HEK293 (cell line): ENCODE measurements around the gene GMPR.

Source experiments
- EGR2 ChIP-seq: fragments of 450-650 bp; formaldehyde crosslinking; IDR thresholded peaks from 2 replicates; pipeline ENCODE4 v1.5.1; 2016; ENCODE audit warnings: low read depth, missing biosample characterization, missing genetic modification characterization
- GLIS1 ChIP-seq: fragments of 450-650 bp; formaldehyde crosslinking; IDR thresholded peaks from 2 replicates; pipeline ENCODE4 v1.5.1; 2016; ENCODE audit warnings: missing biosample characterization, missing genetic modification characterization
- GLIS2 ChIP-seq: fragments of 450-650 bp; formaldehyde crosslinking; IDR thresholded peaks from 2 replicates; pipeline ENCODE4 v1.5.1; 2016; ENCODE audit warnings: missing biosample characterization, missing genetic modification characterization
- HOXD13 ChIP-seq: sonication (generic); formaldehyde crosslinking; IDR thresholded peaks from 2 replicates; pipeline ENCODE4 v1.8.0; 2022; ENCODE audit warnings: missing genetic modification reagents, borderline replicate concordance
- KLF1 ChIP-seq: fragments of 450-650 bp; formaldehyde crosslinking; IDR thresholded peaks from 2 replicates; pipeline ENCODE4 v1.5.1; 2016; ENCODE audit warnings: missing biosample characterization, missing genetic modification characterization
- RBAK ChIP-seq: fragments of 450-650 bp; formaldehyde crosslinking; IDR thresholded peaks from 2 replicates; pipeline ENCODE4 v1.5.1; 2016; ENCODE audit warnings: missing biosample characterization, missing genetic modification characterization
- SP3 ChIP-seq: fragments of 450-650 bp; formaldehyde crosslinking; IDR thresholded peaks from 2 replicates; pipeline ENCODE4 v1.5.1; 2016; ENCODE audit warnings: missing biosample characterization, missing genetic modification characterization
- SP7 ChIP-seq: fragments of 450-650 bp; formaldehyde crosslinking; IDR thresholded peaks from 2 replicates; pipeline ENCODE4 v1.5.1; 2016; ENCODE audit warnings: missing biosample characterization, missing genetic modification characterization
- ZBTB17 ChIP-seq: fragments of 450-650 bp; formaldehyde crosslinking; IDR thresholded peaks from 2 replicates; pipeline ENCODE4 v1.5.1; 2016; ENCODE audit warnings: missing biosample characterization, missing genetic modification characterization
- ZFP3 ChIP-seq: fragments of 450-650 bp; formaldehyde crosslinking; IDR thresholded peaks from 2 replicates; pipeline ENCODE4 v1.5.1; 2016; ENCODE audit warnings: low read depth, missing biosample characterization, missing genetic modification characterization
- ZNF366 ChIP-seq: fragments of 450-650 bp; formaldehyde crosslinking; conservative IDR thresholded peaks from 2 replicates; pipeline ENCODE4 v1.5.1; 2016; ENCODE audit warnings: missing biosample characterization, missing genetic modification characterization
- ZNF394 ChIP-seq: fragments of 450-650 bp; formaldehyde crosslinking; IDR thresholded peaks from 2 replicates; pipeline ENCODE4 v1.5.1; 2016; ENCODE audit warnings: missing biosample characterization, missing genetic modification characterization, mild to moderate bottlenecking, moderate library complexity, borderline replicate concordance
- ZNF596 ChIP-seq: fragments of 450-650 bp; IDR thresholded peaks from 2 replicates; pipeline ENCODE4 v1.5.0; 2018; ENCODE audit warnings: missing biosample characterization, mild to moderate bottlenecking, missing genetic modification characterization, moderate library complexity
- ZNF600 ChIP-seq: fragments of 450-650 bp; formaldehyde crosslinking; IDR thresholded peaks from 2 replicates; pipeline ENCODE4 v1.5.1; 2016; ENCODE audit warnings: missing biosample characterization, missing genetic modification characterization
- ZNF623 ChIP-seq: fragments of 450-650 bp; formaldehyde crosslinking; IDR thresholded peaks from 2 replicates; pipeline ENCODE4 v1.5.1; 2016; ENCODE audit warnings: missing biosample characterization, missing genetic modification characterization
- ZNF629 ChIP-seq: fragments of 450-650 bp; formaldehyde crosslinking; IDR thresholded peaks from 2 replicates; pipeline ENCODE4 v1.5.1; 2017; ENCODE audit warnings: missing biosample characterization, missing genetic modification characterization
- ZNF654 ChIP-seq: fragments of 450-650 bp; formaldehyde crosslinking; IDR thresholded peaks from 2 replicates; pipeline ENCODE4 v1.5.1; 2016; ENCODE audit warnings: low read depth, missing biosample characterization, missing genetic modification characterization
- ZNF660 ChIP-seq: fragments of 450-650 bp; IDR thresholded peaks from 2 replicates; pipeline ENCODE4 v1.5.1; 2018; ENCODE audit warnings: missing biosample characterization, mild to moderate bottlenecking, missing genetic modification characterization
- ZSCAN30 ChIP-seq: fragments of 450-650 bp; IDR thresholded peaks from 2 replicates; pipeline ENCODE4 v1.5.1; 2018; ENCODE audit warnings: missing biosample characterization, mild to moderate bottlenecking, missing genetic modification characterization, moderate library complexity
- TF ChIP-seq, protein P1 (sequence below): fragments of 450-650 bp; formaldehyde crosslinking; IDR thresholded peaks from 2 replicates; pipeline ENCODE4 v1.5.1; 2017; ENCODE audit warnings: missing biosample characterization, missing genetic modification characterization
- TF ChIP-seq, protein P2 (sequence below): fragments of 450-650 bp; formaldehyde crosslinking; IDR thresholded peaks from 2 replicates; pipeline ENCODE4 v1.5.1; 2016; ENCODE audit warnings: missing biosample characterization, missing genetic modification characterization
- TF ChIP-seq, protein P3 (sequence below): fragments of 450-650 bp; IDR thresholded peaks from 2 replicates; pipeline ENCODE4 v1.5.1; 2018; ENCODE audit warnings: missing biosample characterization, mild to moderate bottlenecking, missing genetic modification characterization
- TF ChIP-seq, protein P4 (sequence below): fragments of 450-650 bp; formaldehyde crosslinking; IDR thresholded peaks from 2 replicates; pipeline ENCODE4 v1.5.1; 2016; ENCODE audit warnings: missing biosample characterization, missing genetic modification characterization
- TF ChIP-seq, protein P5 (sequence below): fragments of 450-650 bp; formaldehyde crosslinking; IDR thresholded peaks from 2 replicates; pipeline ENCODE4 v1.5.1; 2016; ENCODE audit warnings: missing biosample characterization, missing genetic modification characterization

GMPR gene

DNA sequence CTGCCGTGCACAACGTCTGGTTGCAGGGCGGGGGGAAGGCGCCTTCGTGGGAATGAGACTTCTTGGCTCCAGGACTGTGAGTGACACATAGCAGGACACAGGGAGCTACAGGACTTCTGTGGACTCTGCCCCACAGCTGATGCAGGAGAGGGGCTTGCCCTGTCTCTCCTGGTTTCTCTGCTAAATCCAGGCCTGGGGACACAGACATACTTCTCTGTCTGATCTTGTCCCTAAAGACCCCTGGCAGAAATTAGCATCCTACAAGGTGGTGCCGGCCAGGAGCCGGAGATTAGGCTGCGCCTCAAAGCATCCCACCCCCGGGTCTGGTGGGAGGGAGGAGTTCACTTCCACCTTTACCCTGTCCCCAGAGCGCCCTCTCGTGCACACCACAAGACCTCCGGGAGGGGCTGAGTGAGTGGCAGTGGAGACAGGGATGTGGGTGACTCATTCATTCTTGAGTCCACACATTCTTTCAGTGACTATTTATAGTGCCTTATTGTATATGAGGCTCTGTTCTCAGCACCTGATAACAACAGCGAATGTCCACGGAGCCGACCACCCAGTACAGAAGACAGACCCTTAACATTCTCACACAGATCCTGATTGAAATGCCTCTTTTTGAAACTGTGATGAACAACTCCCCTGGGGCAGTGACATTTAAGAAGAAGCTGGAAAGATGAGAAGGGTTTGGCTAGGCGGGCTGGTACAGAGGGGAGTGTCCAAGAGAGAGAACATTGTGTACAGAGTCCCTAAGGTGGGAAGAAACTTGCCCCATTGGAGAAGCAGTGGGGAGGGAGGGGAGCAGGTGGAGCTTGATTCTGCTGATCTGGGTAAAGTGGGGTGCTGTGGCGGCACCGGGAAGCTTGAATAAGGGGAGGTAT is 39.0 kb downstream of the GMPR start (continued):
- TF ChIP-seq GLIS1 (tag by site-specific recombination) (peak; percentile 43; the same call in 1 of the 2 replicates), ZNF366 (tag by site-specific recombination) (peak; percentile 79), ZNF629 (tag by site-specific recombination) (peak; percentile 5; the same call in 1 of the 2 replicates), SP7 (tag by site-specific recombination) (peak; percentile 63), EGR2 (tag by site-specific recombination) (0 out of 2 replicates have a peak, but pooled peaks have one; percentile 24), GLIS2 (tag by site-specific recombination) (no peak), RBAK (tag by site-specific recombination) (no peak), HOXD13 (CRISPR knock-in tag) (no peak), ZFP3 (tag by site-specific recombination) (no peak), ZNF660 (tag by site-specific recombination) (peak; percentile 96), ZSCAN30 (tag by site-specific recombination) (peak; percentile 33; the same call in 1 of the 2 replicates), ZNF596 (no peak), ZNF600 (tag by site-specific recombination) (peak; percentile 14; the same call in 1 of the 2 replicates), ZNF654 (tag by site-specific recombination) (peak; percentile 91), ZBTB17 (tag by site-specific recombination) (0 out of 2 replicates have a peak, but pooled peaks have one; percentile 38), ZNF394 (tag by site-specific recombination) (peak; percentile 42; the same call in 1 of the 2 replicates), ZNF623 (tag by site-specific recombination) (0 out of 2 replicates have a peak, but pooled peaks have one; percentile 17), SP3 (tag by site-specific recombination) (peak; percentile 49; the same call in 1 of the 2 replicates), KLF1 (tag by site-specific recombination) (peak; percentile 56)
- TF ChIP-seq, protein P1, sequence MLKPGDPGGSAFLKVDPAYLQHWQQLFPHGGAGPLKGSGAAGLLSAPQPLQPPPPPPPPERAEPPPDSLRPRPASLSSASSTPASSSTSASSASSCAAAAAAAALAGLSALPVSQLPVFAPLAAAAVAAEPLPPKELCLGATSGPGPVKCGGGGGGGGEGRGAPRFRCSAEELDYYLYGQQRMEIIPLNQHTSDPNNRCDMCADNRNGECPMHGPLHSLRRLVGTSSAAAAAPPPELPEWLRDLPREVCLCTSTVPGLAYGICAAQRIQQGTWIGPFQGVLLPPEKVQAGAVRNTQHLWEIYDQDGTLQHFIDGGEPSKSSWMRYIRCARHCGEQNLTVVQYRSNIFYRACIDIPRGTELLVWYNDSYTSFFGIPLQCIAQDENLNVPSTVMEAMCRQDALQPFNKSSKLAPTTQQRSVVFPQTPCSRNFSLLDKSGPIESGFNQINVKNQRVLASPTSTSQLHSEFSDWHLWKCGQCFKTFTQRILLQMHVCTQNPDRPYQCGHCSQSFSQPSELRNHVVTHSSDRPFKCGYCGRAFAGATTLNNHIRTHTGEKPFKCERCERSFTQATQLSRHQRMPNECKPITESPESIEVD (tag by site-specific recombination): no peak
- TF ChIP-seq, protein P2, sequence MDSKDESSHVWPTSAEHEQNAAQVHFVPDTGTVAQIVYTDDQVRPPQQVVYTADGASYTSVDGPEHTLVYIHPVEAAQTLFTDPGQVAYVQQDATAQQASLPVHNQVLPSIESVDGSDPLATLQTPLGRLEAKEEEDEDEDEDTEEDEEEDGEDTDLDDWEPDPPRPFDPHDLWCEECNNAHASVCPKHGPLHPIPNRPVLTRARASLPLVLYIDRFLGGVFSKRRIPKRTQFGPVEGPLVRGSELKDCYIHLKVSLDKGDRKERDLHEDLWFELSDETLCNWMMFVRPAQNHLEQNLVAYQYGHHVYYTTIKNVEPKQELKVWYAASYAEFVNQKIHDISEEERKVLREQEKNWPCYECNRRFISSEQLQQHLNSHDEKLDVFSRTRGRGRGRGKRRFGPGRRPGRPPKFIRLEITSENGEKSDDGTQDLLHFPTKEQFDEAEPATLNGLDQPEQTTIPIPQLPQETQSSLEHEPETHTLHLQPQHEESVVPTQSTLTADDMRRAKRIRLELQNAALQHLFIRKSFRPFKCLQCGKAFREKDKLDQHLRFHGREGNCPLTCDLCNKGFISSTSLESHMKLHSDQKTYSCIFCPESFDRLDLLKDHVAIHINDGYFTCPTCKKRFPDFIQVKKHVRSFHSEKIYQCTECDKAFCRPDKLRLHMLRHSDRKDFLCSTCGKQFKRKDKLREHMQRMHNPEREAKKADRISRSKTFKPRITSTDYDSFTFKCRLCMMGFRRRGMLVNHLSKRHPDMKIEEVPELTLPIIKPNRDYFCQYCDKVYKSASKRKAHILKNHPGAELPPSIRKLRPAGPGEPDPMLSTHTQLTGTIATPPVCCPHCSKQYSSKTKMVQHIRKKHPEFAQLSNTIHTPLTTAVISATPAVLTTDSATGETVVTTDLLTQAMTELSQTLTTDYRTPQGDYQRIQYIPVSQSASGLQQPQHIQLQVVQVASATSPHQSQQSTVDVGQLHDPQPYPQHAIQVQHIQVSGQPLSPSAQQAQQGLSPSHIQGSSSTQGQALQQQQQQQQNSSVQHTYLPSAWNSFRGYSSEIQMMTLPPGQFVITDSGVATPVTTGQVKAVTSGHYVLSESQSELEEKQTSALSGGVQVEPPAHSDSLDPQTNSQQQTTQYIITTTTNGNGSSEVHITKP (tag by site-specific recombination): 0 out of 2 replicates have a peak, but pooled peaks have one; percentile 13
- TF ChIP-seq, protein P3, sequence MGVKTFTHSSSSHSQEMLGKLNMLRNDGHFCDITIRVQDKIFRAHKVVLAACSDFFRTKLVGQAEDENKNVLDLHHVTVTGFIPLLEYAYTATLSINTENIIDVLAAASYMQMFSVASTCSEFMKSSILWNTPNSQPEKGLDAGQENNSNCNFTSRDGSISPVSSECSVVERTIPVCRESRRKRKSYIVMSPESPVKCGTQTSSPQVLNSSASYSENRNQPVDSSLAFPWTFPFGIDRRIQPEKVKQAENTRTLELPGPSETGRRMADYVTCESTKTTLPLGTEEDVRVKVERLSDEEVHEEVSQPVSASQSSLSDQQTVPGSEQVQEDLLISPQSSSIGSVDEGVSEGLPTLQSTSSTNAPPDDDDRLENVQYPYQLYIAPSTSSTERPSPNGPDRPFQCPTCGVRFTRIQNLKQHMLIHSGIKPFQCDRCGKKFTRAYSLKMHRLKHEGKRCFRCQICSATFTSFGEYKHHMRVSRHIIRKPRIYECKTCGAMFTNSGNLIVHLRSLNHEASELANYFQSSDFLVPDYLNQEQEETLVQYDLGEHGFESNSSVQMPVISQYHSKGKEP: no peak
- TF ChIP-seq, protein P4, sequence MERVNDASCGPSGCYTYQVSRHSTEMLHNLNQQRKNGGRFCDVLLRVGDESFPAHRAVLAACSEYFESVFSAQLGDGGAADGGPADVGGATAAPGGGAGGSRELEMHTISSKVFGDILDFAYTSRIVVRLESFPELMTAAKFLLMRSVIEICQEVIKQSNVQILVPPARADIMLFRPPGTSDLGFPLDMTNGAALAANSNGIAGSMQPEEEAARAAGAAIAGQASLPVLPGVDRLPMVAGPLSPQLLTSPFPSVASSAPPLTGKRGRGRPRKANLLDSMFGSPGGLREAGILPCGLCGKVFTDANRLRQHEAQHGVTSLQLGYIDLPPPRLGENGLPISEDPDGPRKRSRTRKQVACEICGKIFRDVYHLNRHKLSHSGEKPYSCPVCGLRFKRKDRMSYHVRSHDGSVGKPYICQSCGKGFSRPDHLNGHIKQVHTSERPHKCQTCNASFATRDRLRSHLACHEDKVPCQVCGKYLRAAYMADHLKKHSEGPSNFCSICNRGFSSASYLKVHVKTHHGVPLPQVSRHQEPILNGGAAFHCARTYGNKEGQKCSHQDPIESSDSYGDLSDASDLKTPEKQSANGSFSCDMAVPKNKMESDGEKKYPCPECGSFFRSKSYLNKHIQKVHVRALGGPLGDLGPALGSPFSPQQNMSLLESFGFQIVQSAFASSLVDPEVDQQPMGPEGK (tag by site-specific recombination): peak; percentile 74
- TF ChIP-seq, protein P5, sequence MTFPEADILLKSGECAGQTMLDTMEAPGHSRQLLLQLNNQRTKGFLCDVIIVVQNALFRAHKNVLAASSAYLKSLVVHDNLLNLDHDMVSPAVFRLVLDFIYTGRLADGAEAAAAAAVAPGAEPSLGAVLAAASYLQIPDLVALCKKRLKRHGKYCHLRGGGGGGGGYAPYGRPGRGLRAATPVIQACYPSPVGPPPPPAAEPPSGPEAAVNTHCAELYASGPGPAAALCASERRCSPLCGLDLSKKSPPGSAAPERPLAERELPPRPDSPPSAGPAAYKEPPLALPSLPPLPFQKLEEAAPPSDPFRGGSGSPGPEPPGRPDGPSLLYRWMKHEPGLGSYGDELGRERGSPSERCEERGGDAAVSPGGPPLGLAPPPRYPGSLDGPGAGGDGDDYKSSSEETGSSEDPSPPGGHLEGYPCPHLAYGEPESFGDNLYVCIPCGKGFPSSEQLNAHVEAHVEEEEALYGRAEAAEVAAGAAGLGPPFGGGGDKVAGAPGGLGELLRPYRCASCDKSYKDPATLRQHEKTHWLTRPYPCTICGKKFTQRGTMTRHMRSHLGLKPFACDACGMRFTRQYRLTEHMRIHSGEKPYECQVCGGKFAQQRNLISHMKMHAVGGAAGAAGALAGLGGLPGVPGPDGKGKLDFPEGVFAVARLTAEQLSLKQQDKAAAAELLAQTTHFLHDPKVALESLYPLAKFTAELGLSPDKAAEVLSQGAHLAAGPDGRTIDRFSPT: peak; percentile 62; the same call in 1 of the 2 replicates
